NCI-H748 (cell line): ENCODE data around the gene MYO5B.
A peak's percentile ranks its signal among the peaks of the same experiment; 100 is the strongest.

Experiments
- DNase-seq: peaks from one replicate; lab custom pipeline; 2025; ENCODE audit not compliant: unreplicated experiment; lab: John Stamatoyannopoulos, UW

Gene MYO5B

DNA sequence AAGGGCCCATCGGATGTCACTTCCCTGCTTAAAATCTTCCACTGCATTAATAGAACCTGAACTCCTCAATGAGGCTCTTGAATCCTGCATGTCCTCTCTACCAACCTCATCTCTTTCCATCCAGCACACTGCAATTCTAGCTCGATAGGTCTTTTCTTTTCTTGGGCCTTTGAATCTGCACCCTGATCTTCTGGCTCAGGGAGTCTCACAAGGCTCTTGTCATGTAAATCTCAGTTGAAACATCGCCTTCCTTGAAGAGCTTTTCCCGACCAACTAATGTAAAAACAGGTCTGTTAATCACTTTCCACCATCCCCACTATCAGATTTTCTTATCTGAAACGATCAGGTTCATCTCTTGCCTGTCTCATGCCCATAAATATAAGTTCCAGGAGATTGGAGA is 120.5 kb downstream of the MYO5B start:
- DNase-seq, result no peak

DNA sequence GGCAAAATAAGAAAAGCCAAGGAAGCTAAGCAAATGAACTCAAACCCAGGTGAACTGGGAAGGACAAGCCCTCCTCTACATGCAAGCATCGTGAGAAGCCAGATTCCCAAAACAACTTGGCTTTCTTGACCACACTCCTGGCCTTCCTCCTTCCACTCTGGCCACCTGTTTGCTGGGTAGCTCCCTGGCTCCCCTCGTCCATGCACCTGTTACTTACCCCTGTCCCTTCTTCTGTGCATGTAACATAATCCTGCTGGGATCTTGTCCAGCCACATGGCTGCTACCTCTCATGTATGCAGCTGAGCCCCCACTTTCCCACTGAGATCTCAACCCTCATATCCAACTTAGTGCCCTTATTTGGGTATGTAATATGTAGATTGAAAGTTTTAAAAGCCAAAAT is 121.6 kb downstream of the MYO5B start:
- no peak for DNase-seq

DNA sequence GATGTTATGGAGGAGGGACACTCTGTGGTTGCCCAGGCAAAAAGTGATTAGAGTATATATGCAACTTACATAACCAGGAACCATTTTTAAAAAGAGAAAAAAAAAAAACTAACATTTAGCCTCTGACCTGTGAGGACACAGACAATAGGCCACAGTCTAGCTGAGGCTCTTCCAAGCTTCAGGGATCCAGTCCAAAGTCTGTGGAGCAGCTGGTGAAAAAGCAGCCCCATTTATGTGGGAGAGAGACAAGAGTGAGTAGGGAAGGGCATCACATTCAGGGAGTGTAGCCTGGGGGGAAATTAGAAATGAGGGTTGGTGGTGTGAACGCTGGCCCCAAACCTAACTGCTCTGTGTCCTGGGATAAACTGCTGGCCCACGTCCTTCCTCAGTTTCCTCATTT is 122.8 kb downstream of the MYO5B start:
- no peak for DNase-seq

DNA sequence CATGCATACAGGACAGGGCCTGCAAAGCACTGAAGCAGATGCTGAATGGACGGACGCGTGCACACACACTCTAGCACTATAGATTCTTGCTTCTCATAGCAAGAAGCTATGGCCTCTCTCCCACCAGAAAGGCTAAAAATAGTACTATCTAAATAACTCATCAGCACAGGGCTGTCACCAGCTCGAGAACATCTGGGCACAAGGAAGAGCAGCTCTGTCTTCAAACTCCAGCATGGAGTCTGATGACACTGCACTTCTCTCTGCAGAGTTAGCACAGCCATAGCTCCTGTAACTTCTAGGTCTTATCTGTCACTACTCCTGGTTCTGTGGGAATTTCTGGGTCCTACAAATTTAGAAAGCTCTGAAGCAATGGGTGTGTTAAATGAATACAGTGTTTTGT is 123.5 kb downstream of the MYO5B start:
- DNase-seq, result no peak

DNA sequence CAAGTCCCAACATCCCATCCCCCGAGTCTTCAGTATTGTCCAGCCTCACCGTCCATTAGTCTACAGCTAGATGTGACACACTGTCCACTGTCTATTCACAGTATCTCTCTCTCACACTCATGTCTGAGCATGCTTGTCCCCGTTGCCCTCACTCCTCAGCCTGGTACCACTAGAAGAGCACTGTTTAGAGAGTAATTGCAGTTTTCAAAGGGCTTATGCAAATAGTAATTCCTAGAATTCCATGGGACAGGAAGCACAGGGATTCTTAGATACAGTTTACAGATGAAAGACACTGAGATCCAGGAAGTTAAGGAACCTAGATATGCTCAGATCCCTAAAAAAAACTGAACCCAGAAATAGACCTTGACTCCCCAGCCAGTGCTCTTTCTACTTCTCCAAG is 125.5 kb downstream of the MYO5B start:
- no peak for DNase-seq

DNA sequence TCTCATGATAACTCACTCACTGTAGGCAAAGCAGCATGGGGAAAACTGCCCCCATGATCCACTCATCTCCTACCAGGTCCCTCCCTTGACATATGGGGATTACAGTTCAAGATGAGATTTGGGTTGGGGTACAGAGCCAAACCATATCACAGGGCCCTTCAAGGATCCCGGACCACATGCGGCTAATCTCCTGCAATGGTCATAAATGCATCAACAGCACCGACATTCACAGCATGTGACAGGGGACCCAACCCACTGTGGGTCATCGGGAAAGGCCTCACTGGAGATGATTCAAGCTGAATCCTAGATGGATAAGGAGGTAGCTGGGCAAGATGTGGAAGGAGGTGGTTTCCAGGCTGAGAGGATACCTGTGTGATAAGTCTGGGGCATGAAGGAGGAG is 129.4 kb downstream of the MYO5B start:
- DNase-seq, result no peak

DNA sequence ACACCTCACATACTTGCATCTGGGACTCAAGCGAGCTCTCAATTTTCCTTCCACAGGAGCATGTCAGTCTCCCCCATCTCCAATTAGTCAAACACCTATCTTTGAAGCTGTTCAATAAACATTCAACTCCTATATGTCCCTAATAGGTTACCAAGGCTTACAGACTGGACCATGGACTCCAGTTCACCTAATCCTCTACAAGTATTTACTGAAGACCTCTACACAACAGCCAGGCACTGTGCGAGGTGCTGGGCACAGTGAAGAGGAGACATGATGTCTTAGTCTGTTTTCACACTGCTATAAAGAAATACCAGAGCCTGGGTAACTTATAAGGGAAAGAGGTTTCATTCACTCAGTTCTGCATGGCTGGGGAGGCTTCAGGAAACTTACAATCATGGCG is 129.9 kb downstream of the MYO5B start:
- DNase-seq, result no peak

DNA sequence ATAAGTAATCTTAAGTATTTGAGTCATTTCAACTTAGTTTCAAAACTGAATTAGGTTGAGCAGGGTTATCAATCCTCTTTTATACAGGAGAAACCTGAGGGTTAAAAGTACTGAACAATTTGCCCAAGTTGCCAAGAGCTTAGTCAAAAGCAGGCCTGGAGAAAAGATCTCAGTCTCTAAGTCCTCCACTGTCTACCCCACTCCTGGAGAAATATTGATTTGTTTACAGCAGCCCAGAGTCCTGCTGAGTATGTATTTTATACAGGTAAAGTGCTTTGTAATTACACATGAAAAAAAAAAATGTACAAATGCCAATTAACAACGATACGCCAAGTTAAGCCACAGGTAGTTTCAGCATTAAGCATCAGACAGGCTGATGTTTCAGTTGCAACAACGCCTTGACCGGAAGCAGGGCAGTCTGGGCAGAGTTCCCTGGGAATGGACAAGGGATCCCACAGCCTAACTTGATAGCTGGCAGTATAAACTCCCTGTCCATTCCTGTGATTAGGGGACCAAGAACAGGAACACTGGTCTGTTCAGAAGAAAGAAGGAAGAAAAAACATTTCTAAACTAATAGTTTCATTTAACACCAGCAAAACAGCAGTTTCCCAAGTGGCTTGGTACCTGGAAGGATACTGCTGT is 132.9 kb downstream of the MYO5B start:
- DNase-seq, result peak; percentile 43

DNA sequence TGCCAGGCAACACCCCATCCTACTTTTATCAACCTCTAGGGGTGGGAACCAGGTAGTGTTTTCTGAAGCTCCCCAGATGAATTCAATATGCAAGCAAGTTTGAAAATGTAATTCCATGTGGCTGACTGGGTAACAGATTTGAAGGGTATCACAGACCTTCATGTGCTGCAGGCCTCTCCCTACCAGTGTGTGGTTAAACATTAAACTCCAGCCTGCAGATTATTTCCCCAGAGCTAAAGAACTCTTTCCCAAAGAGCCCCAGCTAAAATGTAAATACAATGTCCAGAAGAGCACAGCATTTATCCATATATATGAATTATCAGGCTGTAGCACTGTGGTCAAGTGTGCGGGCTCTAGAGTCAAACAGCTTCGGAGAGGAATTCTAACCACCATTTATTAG is 134.1 kb downstream of the MYO5B start:
- no peak for DNase-seq

DNA sequence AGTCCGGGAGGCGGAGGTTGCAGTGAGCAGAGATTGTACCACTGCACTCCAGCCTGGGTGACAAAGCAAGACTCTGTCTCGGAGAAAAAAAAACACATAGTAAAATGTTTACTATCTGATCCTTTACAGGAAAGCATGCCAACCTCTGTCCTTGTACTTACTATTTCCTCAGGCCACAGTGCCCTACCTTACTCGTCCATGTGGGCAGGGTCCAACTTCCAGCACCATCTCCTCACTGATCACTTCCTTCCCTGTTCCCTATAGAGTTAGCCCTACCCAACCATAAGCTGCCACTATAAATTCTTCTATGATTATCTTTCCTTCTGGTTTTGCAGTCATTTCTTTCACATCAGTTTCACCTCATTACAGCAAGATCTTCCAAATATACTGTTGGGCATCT is 136.2 kb downstream of the MYO5B start:
- DNase-seq, result no peak

DNA sequence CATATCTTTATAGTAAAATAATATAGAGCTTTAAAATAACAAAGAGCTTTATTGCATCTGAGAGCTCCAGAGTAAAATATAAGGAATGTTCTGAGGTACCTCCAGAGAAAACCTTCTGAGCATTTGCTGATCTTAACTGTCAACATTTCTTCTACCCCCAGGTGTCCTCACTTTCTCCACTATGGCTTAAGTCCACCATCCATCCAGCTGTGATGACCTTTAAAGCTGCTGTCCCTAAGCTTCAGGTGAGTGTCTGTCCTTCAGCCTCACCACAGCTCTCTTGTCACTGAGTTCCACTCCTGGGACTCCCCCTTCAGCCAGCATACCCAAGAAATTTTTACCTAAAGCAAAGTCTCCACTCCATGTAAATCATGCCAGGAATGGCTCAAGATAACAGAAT is 137.9 kb downstream of the MYO5B start:
- DNase-seq, result no peak

DNA sequence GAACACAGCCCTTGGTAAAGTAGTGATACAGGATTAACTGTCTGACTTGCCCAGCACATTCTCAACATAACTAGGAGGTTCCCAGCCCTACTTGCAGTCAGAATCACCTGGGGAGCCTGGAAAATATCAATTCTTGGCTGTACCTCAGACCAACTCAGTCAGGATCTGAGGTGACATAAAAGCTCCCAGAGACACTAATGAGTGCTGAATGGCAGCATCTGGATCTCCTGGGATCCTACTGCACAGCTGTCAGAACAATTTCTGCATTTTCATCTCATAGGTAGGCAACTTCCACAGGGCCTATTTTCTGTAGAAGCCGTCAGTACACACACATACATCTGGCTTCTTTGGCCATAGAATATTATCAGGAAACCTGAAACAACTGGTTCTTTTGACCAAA is 138.8 kb downstream of the MYO5B start:
- no peak for DNase-seq

DNA sequence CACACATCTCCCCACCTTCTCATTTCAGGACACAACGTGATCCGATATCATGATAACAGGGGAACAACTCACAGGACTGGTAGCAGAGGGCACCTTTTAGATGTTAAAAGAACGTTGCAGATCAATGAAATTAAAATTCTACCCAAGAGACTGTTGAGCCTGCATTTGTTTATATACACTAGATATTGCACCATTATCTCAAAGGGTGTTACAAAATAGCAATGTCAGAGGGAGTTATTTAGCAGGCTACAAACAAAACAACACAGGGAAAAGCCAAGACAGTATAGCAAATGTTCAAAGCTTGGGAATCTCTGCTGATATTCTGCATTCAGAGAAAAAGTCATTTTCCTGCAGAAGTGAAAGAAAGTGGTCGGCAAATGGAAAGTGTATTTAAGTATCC is 139.5 kb downstream of the MYO5B start:
- DNase-seq, result no peak

DNA sequence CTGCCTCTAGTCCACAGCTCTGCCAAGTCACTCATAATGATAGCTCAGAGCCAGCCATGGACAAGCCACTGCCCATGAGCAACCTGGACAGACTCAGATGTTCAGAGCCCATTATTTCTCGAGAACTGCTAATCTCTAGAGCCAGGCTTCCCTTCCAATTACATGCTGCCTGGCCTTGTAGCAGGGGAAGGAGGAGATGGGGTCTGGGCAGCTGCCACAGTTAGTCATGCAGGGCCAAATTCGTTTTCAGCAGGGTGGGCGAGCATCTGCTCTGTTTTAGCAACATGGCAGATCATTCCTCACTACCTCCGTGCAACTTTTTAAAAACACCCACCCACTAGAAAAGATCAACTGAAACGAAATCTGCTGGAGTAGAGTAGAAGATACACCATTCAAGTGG is 141.8 kb downstream of the MYO5B start:
- DNase-seq, result no peak

DNA sequence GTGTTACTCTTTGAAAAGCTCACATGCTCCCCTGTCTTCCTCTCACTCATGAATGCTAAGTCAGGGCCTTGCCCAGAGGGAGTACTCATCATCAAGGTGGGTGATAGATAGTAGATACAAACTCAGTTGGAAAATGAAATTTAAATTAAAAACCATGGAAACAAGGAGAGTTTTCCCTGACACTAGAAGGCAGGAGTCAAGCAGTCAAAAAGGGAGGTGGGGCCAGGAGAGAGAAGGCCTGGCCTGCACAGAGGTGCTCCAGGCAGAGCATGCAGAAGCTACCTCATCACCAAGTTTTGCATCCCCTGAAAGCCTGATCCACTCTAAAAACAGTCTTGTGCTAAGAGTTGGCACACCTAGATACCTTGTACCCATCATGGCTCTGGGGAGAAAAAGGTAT is 143.7 kb downstream of the MYO5B start:
- DNase-seq, result peak; percentile 46

DNA sequence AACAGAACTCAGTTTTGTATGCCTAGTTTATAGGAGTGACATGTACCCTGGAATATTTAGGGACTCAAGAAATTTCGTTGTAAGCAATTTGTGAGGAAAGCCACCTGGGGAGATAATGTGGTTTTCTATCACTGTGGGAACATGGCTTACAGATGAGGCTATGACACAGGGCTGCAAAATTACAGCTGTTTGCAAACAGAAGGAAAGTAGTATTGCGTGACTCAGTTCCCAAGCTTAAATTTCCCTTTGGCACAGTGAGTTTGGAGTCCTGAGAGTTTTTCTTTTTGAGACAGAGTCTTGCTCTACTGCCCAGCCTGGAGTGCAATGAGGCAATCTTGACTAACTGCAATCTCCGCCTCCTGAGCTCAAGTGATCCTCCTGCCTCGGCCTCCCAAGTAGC is 149.8 kb downstream of the MYO5B start:
- no peak for DNase-seq

DNA sequence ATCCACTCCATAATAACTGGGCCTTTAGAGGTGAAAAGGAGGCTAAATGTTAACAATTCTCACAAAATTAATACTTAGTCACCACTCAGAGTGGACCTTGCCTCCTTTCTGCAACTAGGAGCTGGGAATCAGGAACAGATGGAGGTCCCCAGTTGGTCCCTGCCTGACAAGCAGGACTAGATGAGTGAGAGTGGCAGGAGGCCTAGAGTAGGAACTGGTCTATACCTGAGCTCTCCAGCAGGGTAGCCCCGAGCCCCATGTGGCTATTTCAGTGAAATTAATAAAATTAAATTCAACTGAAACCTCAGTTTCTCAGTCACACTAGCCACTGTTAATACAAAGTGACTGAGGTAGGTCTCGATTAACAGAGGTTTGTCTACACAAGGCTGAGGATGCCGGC is 150.5 kb downstream of the MYO5B start:
- peak; percentile 18 for DNase-seq

DNA sequence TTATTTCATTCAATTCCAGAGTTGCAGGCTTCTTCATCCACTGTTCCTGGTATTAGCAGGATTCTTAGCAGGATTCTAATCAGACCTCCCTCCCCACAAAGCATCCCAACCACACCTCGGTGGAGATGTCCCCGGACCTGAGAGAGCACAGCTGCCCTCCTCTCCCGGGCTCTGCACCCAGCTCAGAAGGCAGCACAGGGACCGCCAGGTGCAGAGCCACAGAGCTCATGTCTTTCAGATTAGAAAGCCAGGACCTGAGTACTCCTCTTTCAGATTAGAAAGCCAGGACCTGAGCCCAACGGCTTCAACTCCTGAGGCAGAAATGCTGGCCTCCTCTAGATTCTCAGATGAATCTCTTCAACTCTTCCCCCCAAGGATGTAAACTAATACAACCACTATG is 152.3 kb downstream of the MYO5B start:
- peak; percentile 11 for DNase-seq

DNA sequence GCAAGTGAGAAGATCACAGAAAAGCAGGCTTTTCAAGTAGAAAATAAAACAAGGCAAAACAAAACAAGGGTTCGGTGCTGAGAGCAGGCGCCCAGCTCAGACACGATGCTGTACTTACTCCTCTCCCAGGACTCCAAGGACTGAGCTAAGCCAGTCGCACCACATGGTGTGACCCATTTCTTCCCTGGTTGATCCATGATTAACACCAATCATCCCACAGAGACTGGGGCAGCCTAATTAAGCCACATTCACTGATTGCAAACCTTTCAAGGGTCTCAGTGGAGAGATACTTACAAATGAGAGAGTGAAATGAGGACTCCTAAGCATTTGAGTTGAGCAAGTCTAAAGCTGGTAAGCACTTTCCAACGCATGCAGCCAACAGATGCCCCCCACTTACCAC is 155.2 kb downstream of the MYO5B start:
- no peak for DNase-seq

DNA sequence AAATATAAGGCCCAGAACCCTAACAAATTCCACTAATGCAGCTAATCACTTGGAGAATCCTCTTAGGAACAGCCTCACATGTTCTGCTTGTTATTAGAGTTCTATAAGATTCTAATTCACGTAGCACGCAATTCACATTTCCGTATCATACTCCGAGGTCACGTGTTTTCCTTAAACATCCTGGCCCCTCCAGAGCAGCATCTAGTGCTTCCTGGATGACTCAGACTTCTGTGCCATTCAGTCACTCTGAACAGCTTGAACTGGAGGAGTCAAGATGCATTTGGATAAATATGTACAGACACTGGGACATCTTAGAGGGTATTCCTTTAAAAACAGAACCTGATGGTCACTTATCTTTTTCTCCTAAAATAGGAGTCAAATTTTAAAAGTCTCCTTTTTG is 156.5 kb downstream of the MYO5B start:
- DNase-seq, result no peak

DNA sequence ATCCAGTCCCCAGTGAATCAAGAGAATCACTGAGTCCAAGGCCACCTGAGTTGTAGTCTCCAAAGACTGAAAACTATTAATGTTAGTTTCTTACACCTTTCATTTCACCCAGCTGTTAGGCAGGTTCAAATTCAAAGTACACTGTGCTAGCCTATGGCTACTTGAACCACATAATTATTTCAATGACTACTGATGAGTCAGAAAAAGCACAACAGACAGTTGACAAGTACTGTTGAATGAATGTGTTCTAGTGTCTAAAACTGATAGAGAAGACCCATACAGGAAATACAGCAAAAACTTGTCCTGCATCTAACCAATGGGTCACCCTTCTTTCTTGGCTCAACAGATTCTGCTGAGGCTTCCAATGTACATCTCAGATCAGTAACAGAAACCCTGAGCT is 160.9 kb downstream of the MYO5B start:
- no peak for DNase-seq

DNA sequence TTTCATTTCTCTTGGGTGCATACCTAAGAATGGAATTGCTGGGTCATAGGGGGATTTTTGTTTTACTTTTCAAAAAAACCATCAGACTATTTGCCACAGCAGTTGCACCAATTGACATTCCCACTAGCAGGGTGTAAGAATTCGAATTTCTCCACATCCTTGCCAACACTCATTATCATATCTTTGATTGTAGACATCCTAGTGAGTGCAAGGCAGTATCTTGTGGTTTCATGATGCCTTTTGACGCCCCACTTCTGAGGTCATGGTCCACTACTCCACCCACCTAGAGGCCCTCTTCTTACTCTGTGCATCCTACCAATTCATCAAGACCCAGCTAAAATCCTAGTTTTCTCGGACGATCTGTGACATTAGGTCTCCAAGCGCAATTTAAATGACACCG is 161.9 kb downstream of the MYO5B start:
- no peak for DNase-seq

DNA sequence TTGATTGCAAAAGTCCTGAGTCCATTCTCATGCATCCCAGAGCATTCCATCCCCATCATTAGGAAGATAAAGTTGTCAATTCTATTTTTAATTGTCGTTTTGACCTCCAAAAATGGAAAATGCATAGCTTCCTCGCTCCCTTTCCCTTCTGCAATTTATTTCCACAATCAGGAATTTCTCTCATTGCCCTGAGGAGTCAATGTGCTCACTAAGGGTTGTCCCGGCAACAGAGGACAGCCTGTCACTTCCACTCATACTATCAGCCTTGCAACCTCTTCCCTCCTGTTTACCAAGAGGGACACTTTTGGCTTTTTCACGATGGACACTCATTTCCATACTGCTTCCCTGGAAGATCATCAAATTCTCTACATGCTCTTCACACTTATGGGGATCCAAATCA is 164.8 kb downstream of the MYO5B start:
- DNase-seq, result peak; percentile 60

DNA sequence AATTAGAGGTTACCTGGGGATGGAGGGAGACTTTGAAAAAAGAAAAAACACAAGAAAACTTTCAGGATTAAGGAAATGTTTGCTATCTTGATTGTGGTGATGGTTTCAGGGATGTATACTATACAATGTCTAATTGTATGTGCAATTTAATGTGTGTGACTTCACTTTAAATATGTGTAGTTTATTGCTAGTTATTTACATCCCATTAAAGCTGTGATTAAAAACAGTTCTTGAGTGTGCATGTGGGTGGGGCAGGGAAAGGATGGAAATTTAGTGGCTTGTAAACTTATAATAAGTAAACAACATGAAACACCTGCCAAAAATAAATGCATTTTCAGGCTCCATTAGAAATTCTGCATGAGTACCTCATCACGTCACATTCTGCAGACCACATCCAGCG is 167.0 kb downstream of the MYO5B start:
- peak; percentile 93 for DNase-seq
